Thyroid gland (tissue), 4 donors: ENCODE data around the gene PPM1G. TPM values are rescaled to one million over a fixed set of nuclear protein-coding genes. Genes with fewer than 3 reads are reported as not detected.

Source experiments
- DNase-seq, 2 donors: peaks; one replicate each; pipeline ENCODE4 v3.0.0-alpha.2; 2019
- H3K27ac ChIP-seq, 3 donors: fragments of 200-600 bp; sonication (generic); 1 replicate in 2 of 3; 2 replicates in 1 of 3; pipeline ENCODE4 v1.5.1; 2016 to 2019; ENCODE audit warnings: mild to moderate bottlenecking in 1 of 3, moderate library complexity in 1 of 3
- H3K27me3 ChIP-seq: fragments of 200-600 bp; sonication (generic); one replicate; pipeline ENCODE4 v1.5.1; 2019
- H3K36me3 ChIP-seq, 2 donors: fragments of 200-600 bp; sonication (generic); one replicate each; pipeline ENCODE4 v1.5.1; 2016 to 2019
- H3K4me1 ChIP-seq, 2 donors: fragments of 200-600 bp; sonication (generic); one replicate each; pipeline ENCODE4 v1.5.1; 2017 to 2019
- H3K4me3 ChIP-seq, 3 donors: fragments of 200-600 bp; sonication (generic); replicated peaks in 1 of 3; 1 replicate in 2 of 3; 2 replicates in 1 of 3; pipeline ENCODE4 v1.5.1; 2016; ENCODE audit warnings: mild to moderate bottlenecking in 1 of 3
- H3K9me3 ChIP-seq: fragments of 200-600 bp; sonication (generic); one replicate; pipeline ENCODE4 v1.5.1; 2017
- CTCF ChIP-seq, 6 experiments: fragments of 200-600 bp in 3 of 6; fragments of 450-650 bp in 3 of 6; sonication (generic) in 3 of 6; IDR thresholded peaks; one replicate each; pipeline ENCODE4 v1.5.1; 2016 to 2019; ENCODE audit warnings: antibody characterized with exemption in 6 of 6, mild to moderate bottlenecking in 2 of 6, inconsistent platforms in 1 of 6, moderate library complexity in 1 of 6
- POLR2A ChIP-seq, 2 donors: fragments of 450-650 bp; IDR thresholded peaks; one replicate each; pipeline ENCODE4 v1.6.1; 2017; ENCODE audit warnings: antibody characterized with exemption in 2 of 2, mild to moderate bottlenecking in 2 of 2, moderate library complexity in 1 of 2
- WGBS, 2 donors: methylation state at CpG; one replicate each; pipeline ENCODE4 v1.1.5; 2017; 5-methylcytosine and 5-hydroxymethylcytosine counted together
- intact Hi-C: fragments of 100-400 bp; cut with DNase I; formaldehyde crosslinking; loops from one replicate; pipeline ENCODE4 v1.15.1; 2023
- total RNA-seq, 4 donors: library from RNA; depleted of rRNA; stranded (reverse); fragments of >200 nt; gene quantifications; one replicate each; pipeline ENCODE4 v1.2.3, GENCODE V29; 2016

Gene PPM1G
- total RNA-seq, 4 donors from 2014 or later, result 55.4 to 75.2 (median 59.5) TPM

GRCh38 chr2:27336173-27336572 lies 73.2 kb downstream of the PPM1G start:
- DNase-seq, result no peak
- WGBS, 2 donors, result 98% methylated on average over 7 of the region's 7 CpGs
- intact Hi-C loops, result no loop called here
- no peak overlapping the region for H3K4me3 ChIP-seq
- H3K27me3 ChIP-seq, result no peaks in the 10 kb centered on the region
- no peak overlapping the region for H3K27ac ChIP-seq
- H3K36me3 ChIP-seq, result peaks cover 59 to 60% of the 10 kb centered on the region in 2 donors
- TF ChIP-seq POLR2A (IDR thresholded peaks at IDR 0.05) (no peak), CTCF (IDR thresholded peaks at IDR 0.05) (no peak)
- no peaks in the 10 kb centered on the region for H3K9me3 ChIP-seq
- no peaks in the 10 kb centered on the region for H3K4me1 ChIP-seq

GRCh38 chr2:27335311-27335710 lies 74.1 kb downstream of the PPM1G start:
- TF ChIP-seq POLR2A (IDR thresholded peaks at IDR 0.05) (no peak), CTCF (IDR thresholded peaks at IDR 0.05) (no peak)
- Histone ChIP-seq H3K9me3 (no peaks in the 10 kb centered on the region), H3K4me3 (no peak overlapping the region), H3K4me1 (no peaks in the 10 kb centered on the region), H3K27me3 (no peaks in the 10 kb centered on the region), H3K27ac (no peak overlapping the region), H3K36me3 (peaks cover 51% of the 10 kb centered on the region in 2 donors)
- 93 to 96% methylated on average over 3 of the region's 3 CpGs for WGBS, 2 donors
- no peak for DNase-seq
- intact Hi-C loops, result no loop called here

Other genes with a start within 250 kb of the PPM1G start
- 100 to 1,000 TPM; 149 to 345 (median 254) TPM for gene ATRAID, start 197.6 kb downstream of the PPM1G start, total RNA-seq
- 10 to 100 TPM; 10.9 to 34.0 (median 22.0) TPM for gene SLC5A6, start 197.3 kb downstream of the PPM1G start, total RNA-seq
- 10 to 100 TPM; 16.5 to 31.9 (median 28.2) TPM for gene CAD, start 192.2 kb downstream of the PPM1G start, total RNA-seq
- under 1 TPM; 0.33 to 0.98 (median 0.80) TPM for gene SLC30A3, start 146.5 kb downstream of the PPM1G start, total RNA-seq
- gene DNAJC5G, start 134.2 kb downstream of the PPM1G start, total RNA-seq, result 1 to 10 TPM in 2 of 4 donors, under 1 TPM in 1, not detected in 1; 0.33 to 2.1 (median 1.1) TPM
- 1 to 10 TPM in 1 of 4 donors, under 1 TPM in 2, not detected in 1; 0.22 to 1.6 (median 0.54) TPM for gene TRIM54, start 127.2 kb downstream of the PPM1G start, total RNA-seq
- 1 to 10 TPM; 1.1 to 2.5 (median 2.0) TPM for gene UCN, start 101.1 kb downstream of the PPM1G start, total RNA-seq
- 100 to 1,000 TPM in 3 of 4 donors, 10 to 100 TPM in 1; 92.9 to 151 (median 116) TPM for gene MPV17, start 86.5 kb downstream of the PPM1G start, total RNA-seq
- gene GTF3C2, start 52.8 kb downstream of the PPM1G start, total RNA-seq, result 10 to 100 TPM; 44.7 to 86.6 (median 51.8) TPM
- gene EIF2B4, start 39.3 kb downstream of the PPM1G start, total RNA-seq, result 10 to 100 TPM; 34.7 to 44.0 (median 38.6) TPM
- 100 to 1,000 TPM; 109 to 148 (median 130) TPM for gene SNX17, start 39.0 kb downstream of the PPM1G start, total RNA-seq
- 10 to 100 TPM in 1 of 4 donors, 1 to 10 TPM in 3; 9.1 to 14.8 (median 9.2) TPM for gene ZNF513, start 28.9 kb downstream of the PPM1G start, total RNA-seq
- 10 to 100 TPM; 45.2 to 68.6 (median 63.1) TPM for gene NRBP1, start 19.0 kb upstream of the PPM1G start, total RNA-seq
- gene KRTCAP3, start 32.8 kb upstream of the PPM1G start, total RNA-seq, result 10 to 100 TPM in 3 of 4 donors, 1 to 10 TPM in 1; 9.2 to 40.1 (median 19.4) TPM
- gene IFT172, start 80.2 kb upstream of the PPM1G start, total RNA-seq, result 10 to 100 TPM; 30.9 to 56.8 (median 43.7) TPM
- gene FNDC4, start 85.6 kb upstream of the PPM1G start, total RNA-seq, result 10 to 100 TPM in 1 of 4 donors, 1 to 10 TPM in 3; 4.0 to 17.7 (median 7.1) TPM
- under 1 TPM in 1 of 4 donors, not detected in 3; 0.13 TPM for gene GCKR, start 87.2 kb upstream of the PPM1G start, total RNA-seq
- 10 to 100 TPM; 39.2 to 70.6 (median 50.3) TPM for gene ZNF512, start 173.5 kb upstream of the PPM1G start, total RNA-seq
- gene CCDC121, start 219.4 kb upstream of the PPM1G start, total RNA-seq, result 1 to 10 TPM; 7.2 to 9.9 (median 8.0) TPM
- gene GPN1, start 219.5 kb upstream of the PPM1G start, total RNA-seq, result 10 to 100 TPM; 24.2 to 26.9 (median 24.9) TPM